Fibroblast of villous mesenchyme (primary cell): ENCODE data around the gene SLC7A5. TPM values are rescaled to one million over a fixed set of nuclear protein-coding genes. Genes with fewer than 3 reads are reported as not detected.

Experiments
- DNase-seq: peaks from one replicate; pipeline ENCODE4 v3.0.0-alpha.2; 2010; ENCODE audit warnings: low read depth
- H3K4me3 ChIP-seq: 2 replicates; pipeline ENCODE4 v1.5.1; 2011; ENCODE audit warnings: low read depth, mild to moderate bottlenecking, low read length
- total RNA-seq: library from RNA; depleted of rRNA; stranded (reverse); fragments of >200 nt; gene quantifications from 2 replicates; pipeline ENCODE4 v1.2.3, GENCODE V29; 2012
- TF ChIP-seq, protein P1 (sequence below): IDR thresholded peaks from 2 replicates; pipeline ENCODE4 v1.5.1; 2012; ENCODE audit warnings: low read depth, mild to moderate bottlenecking, low read length; ENCODE audit not compliant: insufficient read depth

Gene SLC7A5
- total RNA-seq, 1 donor, result 27.6 TPM

DNA sequence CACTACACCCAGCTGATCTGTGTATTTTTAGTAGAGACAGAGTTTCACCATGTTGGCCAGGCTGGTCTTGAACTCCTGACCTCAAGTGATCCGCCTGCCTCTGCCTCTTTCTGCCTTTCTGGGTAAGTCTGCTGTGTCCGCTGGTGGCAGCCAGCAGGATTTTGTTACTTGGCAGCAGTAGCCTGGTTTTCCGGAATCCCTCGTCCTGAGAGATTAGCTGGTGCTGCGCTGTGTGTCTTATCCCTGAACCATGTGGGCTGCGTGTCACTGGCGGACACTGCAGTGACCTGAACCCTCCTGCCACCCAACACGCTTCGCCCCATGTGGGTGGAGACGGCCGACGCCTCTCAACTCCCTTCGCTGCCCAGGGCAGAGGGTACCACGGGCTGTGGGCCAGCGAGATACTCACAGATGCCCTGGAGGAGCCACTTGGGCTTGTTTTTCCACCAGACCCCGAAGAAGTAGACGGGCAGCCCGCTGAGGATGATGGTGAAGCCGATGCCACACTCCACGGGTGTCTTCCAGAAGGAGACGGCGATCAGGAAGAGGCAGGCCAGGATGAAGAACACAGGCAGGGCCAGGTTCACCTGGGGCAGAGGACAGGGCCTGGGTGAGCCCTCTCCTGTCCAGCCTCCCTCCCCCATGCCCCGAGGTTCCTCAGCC, 35.2 kb downstream of the SLC7A5 start:
- no peak for DNase-seq
- TF ChIP-seq, protein P1, sequence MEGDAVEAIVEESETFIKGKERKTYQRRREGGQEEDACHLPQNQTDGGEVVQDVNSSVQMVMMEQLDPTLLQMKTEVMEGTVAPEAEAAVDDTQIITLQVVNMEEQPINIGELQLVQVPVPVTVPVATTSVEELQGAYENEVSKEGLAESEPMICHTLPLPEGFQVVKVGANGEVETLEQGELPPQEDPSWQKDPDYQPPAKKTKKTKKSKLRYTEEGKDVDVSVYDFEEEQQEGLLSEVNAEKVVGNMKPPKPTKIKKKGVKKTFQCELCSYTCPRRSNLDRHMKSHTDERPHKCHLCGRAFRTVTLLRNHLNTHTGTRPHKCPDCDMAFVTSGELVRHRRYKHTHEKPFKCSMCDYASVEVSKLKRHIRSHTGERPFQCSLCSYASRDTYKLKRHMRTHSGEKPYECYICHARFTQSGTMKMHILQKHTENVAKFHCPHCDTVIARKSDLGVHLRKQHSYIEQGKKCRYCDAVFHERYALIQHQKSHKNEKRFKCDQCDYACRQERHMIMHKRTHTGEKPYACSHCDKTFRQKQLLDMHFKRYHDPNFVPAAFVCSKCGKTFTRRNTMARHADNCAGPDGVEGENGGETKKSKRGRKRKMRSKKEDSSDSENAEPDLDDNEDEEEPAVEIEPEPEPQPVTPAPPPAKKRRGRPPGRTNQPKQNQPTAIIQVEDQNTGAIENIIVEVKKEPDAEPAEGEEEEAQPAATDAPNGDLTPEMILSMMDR, result no peak
- no peak overlapping the region for H3K4me3 ChIP-seq

GRCh38 chr16:87833548-87833947, 35.8 kb downstream of the SLC7A5 start:
- H3K4me3 ChIP-seq, result no peak overlapping the region
- TF ChIP-seq, protein P1, result no peak

DNA sequence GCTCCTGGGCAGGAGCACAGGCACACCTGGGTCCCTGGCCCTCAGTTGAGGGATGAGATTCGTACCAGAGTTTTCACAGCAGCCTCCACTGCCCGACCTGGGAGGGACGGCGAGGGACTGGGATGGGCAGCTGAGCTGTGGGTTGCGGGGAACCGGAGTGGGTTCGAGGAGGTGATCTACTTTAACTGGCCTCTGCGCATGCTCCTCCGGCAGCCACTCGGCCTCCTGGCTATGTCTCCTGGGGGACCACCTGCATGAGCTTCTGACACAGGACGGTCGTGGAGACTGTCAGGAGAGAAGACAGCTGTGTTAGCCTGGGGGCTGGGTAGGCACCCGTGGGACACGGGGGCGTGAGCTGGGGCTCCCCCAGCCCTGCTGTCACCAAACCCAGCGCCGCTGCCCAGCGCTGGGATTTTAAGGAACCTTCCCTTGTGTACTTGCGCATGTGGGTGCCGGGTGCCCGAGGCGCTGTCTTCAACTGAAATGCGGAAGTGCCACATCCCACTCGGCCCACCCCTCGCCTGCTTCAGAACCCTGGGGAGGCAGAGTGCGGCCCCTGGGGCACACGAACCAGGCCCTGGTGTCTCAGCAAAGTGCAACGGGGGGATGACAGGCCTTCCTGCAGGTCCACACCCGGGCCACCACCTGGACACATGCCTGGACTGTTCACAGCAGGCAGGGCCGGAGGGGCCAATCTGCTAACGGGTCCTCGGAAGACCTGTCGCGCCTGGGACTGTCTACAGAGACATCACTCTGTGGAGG, 36.4 kb downstream of the SLC7A5 start:
- TF ChIP-seq, protein P1, result no peak
- no peak overlapping the region for H3K4me3 ChIP-seq
- no peak for DNase-seq

More at GRCh38 chr16:87833548-87833947, 35.8 kb downstream of the SLC7A5 start:
- no peak for DNase-seq

GRCh38 chr16:87832137-87832527, 37.2 kb downstream of the SLC7A5 start:
- no peak for DNase-seq
- H3K4me3 ChIP-seq, result no peak overlapping the region
- TF ChIP-seq, protein P1, result no peak

- TF ChIP-seq, protein P1, result no peak
- DNase-seq, result no peak
Observed at GRCh38 chr16:87831421-87832136, 37.7 kb downstream of the SLC7A5 start.

DNA sequence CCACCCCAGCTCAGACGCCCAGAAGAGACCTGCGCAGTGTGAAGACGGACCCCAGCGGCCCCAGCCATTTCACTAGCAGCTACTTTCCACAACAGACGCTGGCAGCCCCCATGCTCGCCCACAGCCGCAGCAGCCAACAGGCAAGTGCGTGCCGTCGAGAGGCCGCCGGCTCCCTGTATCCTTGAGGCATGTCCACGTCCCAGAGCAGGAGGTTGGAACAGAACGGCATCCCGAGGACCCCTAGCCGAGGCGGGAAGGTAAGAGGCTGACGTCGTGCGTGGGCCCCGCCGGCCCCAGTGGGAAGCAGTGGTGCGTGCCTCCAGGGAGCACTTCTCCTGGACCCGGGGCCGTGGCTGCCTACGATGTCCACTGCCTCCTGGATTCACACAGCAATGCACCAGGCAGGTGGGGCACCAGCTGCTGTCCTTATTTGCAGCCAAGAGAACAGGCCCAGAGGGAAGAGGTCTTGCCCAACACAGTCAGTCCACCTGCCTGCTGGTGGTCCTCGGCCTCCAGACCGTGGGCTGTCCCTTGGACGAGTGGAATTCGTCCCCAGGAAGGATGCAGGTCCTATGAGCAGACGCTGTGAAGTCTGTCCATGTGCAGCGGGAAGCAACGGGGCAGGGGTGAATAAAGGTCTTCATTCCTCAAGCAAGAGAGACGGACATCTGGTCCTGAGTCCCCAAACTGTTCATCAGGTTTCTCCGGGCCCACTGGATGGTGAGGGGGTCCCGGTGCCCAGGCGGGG, 38.5 kb downstream of the SLC7A5 start:
- DNase-seq, result no peak
- no peak overlapping the region for H3K4me3 ChIP-seq
- TF ChIP-seq, protein P1, result no peak

More at GRCh38 chr16:87831421-87832136, 37.7 kb downstream of the SLC7A5 start:
- no peak overlapping the region for H3K4me3 ChIP-seq
